GM18909 (cell line): ENCODE measurements around the gene S100A12.

ENCODE experiments used
- ATAC-seq: cut with Tn5 transposase; IDR thresholded peaks from one replicate; pipeline ENCODE4 v1.9.1; 2021; ENCODE audit warnings: mild to moderate bottlenecking; ENCODE audit not compliant: unreplicated experiment, poor library complexity

The S100A12 gene

GRCh38 chr1:153397051-153397923 is 21.9 kb upstream of the S100A12 start:
- no peak for ATAC-seq

GRCh38 chr1:153396461-153396860 is 21.0 kb upstream of the S100A12 start:
- ATAC-seq, result no peak

DNA sequence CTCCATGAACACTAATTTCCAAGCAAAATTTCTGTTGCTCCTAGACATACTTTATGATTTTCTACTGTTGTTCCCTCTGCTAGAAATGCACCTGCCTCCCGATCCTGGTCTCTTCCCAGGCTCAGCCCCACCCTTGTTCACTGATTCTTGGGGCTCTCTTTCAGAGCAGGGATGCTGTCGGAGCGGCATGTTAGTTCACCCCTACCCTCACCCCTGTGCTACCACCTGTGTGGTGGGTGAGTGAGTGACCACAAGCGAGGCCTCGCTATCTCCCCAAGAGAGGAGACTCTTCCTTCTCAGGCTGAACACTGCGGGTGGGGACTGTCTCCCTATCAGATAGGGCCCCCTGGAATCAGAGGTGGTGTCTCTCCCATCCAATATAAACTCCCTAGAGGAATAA is 20.4 kb upstream of the S100A12 start:
- no peak for ATAC-seq

GRCh38 chr1:153395136-153395685 is 19.8 kb upstream of the S100A12 start:
- no peak for ATAC-seq

DNA sequence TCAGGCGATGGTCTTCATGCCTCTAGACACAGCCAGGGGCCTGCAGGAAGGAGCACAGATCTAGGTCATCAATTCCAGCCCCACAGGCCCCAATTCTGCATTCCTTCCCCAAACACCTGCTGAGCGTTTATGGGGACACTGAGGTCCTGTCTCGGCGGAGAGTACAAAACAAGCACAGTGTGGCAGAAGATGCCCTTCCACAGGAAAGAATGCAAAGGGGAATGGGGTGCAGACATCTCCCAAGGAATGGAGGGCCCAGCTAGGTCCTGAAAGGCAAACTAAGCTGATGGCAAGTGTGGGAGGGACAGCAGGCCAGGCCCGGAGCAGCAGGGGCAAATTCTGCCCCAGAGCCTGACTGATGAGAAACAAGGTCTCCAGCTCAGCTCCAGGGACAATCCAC is 19.0 kb upstream of the S100A12 start:
- ATAC-seq, result no peak

DNA sequence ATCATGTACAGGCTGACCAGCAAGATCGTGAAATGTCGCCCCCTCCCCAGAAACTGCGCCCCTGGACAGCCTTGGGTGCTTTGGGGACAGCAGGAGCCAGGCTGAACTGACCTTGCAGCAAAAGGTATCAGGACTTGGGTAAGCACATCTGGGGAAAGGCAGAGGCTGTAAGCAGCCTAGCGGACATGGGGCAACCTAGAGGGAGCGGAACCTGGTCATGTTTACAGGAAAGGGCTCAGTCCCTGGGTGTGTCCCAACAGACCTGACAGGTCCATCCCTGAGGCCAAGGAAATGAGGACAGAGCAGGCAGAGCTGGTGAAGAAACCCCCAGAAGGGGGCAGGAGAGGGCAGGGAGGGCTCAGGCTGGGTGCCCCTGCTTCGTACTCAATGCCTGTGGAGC is 18.5 kb upstream of the S100A12 start:
- ATAC-seq, result no peak

DNA sequence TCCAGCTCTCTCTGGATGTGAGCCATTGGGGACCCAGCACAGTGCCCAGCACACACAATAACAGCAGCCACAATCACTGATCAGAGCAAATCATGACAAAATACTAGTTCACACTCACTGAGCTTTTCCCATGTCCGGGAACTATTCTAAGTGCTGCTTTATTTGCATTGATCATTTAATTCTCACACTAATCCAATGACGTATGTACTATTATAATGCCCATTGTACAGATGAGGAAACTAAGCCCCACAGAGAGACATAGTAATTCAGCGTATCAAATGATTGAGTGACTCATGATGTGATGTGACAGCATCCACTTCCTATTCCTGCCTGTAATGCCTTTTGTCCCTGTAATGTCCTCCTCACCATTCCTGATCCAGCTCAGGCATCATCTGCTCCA is 17.4 kb upstream of the S100A12 start:
- no peak for ATAC-seq

DNA sequence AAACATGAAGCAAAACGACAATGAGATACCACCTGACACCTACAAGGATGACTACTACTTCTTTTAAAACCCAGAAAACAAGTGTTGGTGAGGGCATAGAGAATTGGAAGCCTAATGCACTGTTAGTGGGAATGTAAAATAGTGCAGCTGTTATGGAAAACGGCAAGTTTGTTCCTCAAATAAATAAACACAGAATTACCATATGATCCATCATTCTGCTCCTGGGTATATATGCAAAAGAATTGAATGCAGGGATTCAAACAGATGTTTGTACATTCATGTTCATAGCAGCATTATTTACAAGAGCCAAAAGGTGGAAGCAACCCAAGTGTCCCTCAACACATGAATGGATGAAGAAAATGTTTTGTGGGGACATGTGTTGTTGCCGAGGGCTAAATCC is 16.8 kb upstream of the S100A12 start:
- ATAC-seq, result no peak

DNA sequence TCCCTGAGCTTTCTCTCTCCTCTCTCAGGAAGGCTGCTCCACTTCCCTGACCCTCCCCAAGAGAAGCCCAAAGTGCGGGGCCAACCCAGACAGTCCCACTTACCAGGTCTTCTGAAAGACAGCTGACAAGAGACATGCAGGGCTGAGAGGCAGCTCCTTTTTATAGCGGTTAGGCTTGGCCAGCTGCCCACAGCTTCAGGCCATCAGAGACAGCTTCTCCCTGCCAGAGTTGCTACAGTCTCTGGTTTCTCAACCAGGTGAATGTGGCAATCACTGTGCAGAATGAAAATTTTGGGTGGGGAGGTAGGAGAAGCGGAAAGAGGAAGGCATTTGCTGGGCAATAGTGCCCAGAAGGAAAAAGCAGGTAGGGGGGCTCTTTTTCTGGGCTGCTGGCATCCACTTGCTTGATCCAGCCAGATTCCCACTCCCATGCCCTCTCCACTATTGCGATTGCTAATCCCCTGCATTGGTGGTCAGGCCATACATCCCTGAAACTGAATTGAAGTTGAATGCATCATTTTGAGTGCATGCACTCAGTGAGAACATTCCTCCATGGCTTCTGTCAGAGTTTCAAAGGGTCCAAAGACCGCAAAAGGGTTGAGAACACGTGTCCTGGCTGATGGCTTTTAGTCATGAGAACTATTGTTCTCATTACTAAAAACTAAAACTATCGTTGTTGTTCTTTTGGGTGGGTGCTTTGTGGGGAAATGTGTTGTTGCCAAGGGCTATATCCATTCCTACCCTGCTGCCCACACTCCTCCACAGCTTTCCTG is 15.7 kb upstream of the S100A12 start, which contains the start of gene S100A8:
S100A8 (minus strand) TSS at position 136 of the 773 bp plus-strand sequence. CDS start 538 bp downstream, outside the sequence.
- ATAC-seq, result no peak

- ATAC-seq, result no peak
Measured at GRCh38 chr1:153389973-153390879, 14.8 kb upstream of the S100A12 start.

DNA sequence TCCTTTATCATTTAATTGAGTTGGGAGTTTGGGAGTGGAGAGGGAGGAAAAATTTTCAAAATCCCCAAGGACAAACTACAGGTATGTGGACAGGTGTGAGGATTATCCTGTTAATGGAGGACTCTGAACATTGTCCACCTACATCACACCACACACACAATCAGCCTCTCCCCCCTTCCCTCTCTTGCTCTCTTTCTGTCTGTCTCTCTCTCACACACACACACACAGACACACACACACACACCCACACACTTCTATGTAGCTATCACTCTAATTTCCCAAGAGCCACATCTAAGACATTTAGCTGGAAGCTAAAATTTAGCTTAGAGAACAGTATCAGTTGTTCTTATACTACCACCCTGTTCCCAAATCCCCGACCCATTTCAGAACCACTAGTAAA is 14.0 kb upstream of the S100A12 start:
- ATAC-seq, result no peak

DNA sequence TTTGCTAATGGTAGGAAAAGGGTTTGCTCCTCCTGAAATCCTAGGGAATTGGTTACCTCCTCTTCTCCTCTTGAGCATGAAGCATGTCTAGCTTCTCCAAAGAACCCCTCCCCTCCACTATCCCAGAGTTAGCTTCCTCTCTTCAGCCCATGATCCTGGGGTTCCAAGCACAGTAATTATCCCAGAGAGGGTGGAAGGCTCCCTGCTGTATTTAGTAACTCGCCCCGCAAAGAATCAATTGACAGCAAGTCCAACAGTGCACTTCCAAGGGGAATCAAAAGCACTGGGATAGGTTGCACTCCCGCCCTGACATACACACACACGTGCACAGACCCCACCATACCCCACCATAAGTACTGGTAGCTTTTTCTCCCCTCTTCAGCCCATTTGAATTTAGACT is 12.4 kb upstream of the S100A12 start:
- ATAC-seq, result no peak

GRCh38 chr1:153387001-153387400 is 11.6 kb upstream of the S100A12 start:
- ATAC-seq, result no peak

DNA sequence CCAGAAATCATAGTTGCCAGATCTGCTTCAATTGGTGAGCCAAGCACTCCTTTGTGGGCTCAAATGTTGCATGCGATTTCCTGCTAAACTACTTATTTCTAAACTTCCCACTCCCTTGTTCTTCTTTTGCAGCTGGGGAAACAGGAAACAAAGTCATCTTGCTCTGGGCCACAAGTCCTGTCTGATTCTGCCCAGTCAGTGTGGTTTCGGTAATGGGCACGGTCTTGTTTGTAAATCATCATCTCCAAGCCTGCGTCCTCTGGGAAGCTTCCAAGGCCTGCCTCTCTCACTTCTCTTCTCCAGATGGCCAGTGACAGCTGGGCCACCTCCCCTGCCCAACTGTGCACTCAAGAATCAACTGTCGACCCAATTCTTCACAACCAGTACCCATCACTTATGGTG is 11.1 kb upstream of the S100A12 start:
- no peak for ATAC-seq

DNA sequence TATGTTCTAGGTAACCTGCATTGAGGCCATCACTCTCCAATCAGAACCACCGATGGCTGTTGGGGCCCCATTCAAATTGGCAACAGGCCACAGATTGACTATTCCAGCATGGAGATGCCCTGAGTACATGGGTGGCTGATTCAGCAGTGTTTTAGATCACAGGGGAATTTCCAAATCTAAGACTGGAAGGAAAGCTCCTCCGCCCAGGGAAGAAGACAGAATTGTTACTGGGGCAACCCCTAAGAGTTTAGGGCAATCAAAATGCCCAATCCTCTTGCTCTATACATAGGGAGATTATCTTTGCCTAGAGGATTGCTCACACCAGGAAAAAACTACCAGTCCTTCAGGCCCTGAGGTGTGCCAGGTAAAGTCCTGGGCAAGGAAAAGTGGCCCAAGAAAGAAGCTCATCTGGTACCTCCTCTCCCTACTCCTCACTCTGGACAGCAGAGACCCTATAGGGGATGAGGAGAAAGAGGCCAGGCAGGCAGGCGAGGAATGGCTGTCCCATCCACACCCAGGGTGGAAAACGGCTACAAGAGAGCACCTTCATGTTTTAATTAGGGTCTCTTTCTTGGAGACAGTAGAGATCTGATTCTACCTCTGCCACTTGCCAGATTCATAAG is 9.6 kb upstream of the S100A12 start:
- ATAC-seq, result no peak

GRCh38 chr1:153380711-153381110 is 5.3 kb upstream of the S100A12 start:
- no peak for ATAC-seq

DNA sequence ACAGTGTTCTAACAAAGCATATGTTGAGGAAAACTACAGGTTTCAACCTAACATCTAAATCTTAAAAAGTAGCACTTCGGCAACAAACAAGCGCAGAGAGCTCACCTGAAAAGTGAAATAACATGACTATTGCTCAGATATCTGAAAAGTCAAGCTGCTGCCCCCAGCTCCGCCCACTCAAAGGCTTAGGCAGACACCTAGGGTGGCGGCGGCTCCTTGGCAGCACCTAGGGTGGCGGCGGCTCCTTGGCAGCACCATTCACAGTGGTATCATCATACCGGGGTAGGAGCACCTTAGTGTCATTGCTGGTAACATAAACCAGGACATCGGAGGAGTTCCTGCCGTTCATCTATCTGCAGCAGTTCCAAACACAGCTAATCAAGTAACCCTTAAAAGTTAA is 4.2 kb upstream of the S100A12 start:
- no peak for ATAC-seq

DNA sequence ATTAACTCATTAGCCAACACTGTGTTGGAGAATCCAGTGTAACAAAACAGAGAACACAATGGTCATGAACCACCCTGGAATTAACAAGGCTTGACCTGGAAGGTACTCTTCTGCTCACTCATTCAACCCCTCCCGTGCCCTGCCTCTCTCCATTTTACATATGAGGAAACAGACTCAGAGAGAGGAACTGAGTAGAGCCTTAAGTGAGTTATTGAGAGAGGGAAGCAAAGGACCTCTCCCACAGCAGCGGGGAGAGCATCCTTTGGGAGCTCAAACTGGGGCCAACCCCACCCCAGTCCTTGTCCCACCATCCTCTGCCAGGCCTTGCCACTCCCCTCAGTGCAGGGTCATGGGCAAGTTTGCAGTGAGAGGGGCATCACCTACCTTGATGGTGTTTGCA is 1.4 kb downstream of the S100A12 start:
- ATAC-seq, result no peak

- ATAC-seq, result no peak
Measured at GRCh38 chr1:153372571-153372970, 2.9 kb downstream of the S100A12 start.

- ATAC-seq, result no peak
Measured at GRCh38 chr1:153371231-153371630, 4.2 kb downstream of the S100A12 start.
